Mesenteric fat pad (tissue), 1 donor: ENCODE data around the gene NAV2. TPM values are rescaled to one million over a fixed set of nuclear protein-coding genes. Genes with fewer than 3 reads are reported as not detected.
"Not testable (repeated sequence)": the region's sequence is repeated elsewhere in the genome, so short reads cannot be mapped to it uniquely, and the experiment has no call there.

ENCODE experiments used
- DNase-seq: peaks from one replicate; pipeline ENCODE4 v3.0.0-alpha.2; 2020; ENCODE audit warnings: low spot score
- total RNA-seq: library from RNA; stranded (reverse); fragmentation: NEBNext Ultra II Directional; extraction: Animal tissue kit (Norgen Biotek cat#: 25700); gene quantifications from one replicate; pipeline ENCODE4 v1.2.1, GENCODE V29; 2021
- donor health status: DM: yes; HTN: yes; CAD: no.

NAV2 gene
- total RNA-seq, 1 donor from 2014 or later: 13.7 TPM

- no peak for DNase-seq
Observed at GRCh38 chr11:19994672-19995071, 282.0 kb downstream of the NAV2 start.

- no peak for DNase-seq
Observed at GRCh38 chr11:19995145-19995544, 282.5 kb downstream of the NAV2 start.

- DNase-seq: no peak
Observed at GRCh38 chr11:19996571-19996970, 283.9 kb downstream of the NAV2 start.

GRCh38 chr11:20000022-20000350 is 287.3 kb downstream of the NAV2 start:
- DNase-seq: no peak

GRCh38 chr11:20000351-20001134 is 287.9 kb downstream of the NAV2 start:
- no peak for DNase-seq

GRCh38 chr11:20002312-20003216 is 289.9 kb downstream of the NAV2 start:
- DNase-seq: no peak

- no peak for DNase-seq
Observed at GRCh38 chr11:20003351-20003750, 290.7 kb downstream of the NAV2 start.

GRCh38 chr11:20004866-20005265 is 292.2 kb downstream of the NAV2 start:
- no peak for DNase-seq

GRCh38 chr11:20005747-20006146 is 293.1 kb downstream of the NAV2 start:
- no peak for DNase-seq

GRCh38 chr11:20006618-20007017 is 294.0 kb downstream of the NAV2 start:
- DNase-seq: not testable (repeated sequence)

- DNase-seq: no peak
Observed at GRCh38 chr11:20007386-20007785, 294.7 kb downstream of the NAV2 start.

- no peak for DNase-seq
Observed at GRCh38 chr11:20008190-20008870, 295.7 kb downstream of the NAV2 start.

GRCh38 chr11:20008871-20009644 is 296.4 kb downstream of the NAV2 start:
- no peak for DNase-seq

GRCh38 chr11:20010156-20010850 is 297.7 kb downstream of the NAV2 start:
- no peak for DNase-seq

GRCh38 chr11:20010851-20011225 is 298.2 kb downstream of the NAV2 start:
- DNase-seq: no peak

- no peak for DNase-seq
Observed at GRCh38 chr11:20011307-20011951, 298.8 kb downstream of the NAV2 start.

GRCh38 chr11:20013346-20014066 is 300.9 kb downstream of the NAV2 start:
- no peak for DNase-seq

- no peak for DNase-seq
Observed at GRCh38 chr11:20014067-20014402, 301.4 kb downstream of the NAV2 start.

GRCh38 chr11:20015101-20015500 is 302.5 kb downstream of the NAV2 start:
- no peak for DNase-seq
